Measurements from ENCODE around the gene SLC30A3.
"Not testable (repeated sequence)": the region's sequence is repeated elsewhere in the genome, so short reads cannot be mapped to it uniquely, and the experiment has no call there.

Gene SLC30A3

DNA sequence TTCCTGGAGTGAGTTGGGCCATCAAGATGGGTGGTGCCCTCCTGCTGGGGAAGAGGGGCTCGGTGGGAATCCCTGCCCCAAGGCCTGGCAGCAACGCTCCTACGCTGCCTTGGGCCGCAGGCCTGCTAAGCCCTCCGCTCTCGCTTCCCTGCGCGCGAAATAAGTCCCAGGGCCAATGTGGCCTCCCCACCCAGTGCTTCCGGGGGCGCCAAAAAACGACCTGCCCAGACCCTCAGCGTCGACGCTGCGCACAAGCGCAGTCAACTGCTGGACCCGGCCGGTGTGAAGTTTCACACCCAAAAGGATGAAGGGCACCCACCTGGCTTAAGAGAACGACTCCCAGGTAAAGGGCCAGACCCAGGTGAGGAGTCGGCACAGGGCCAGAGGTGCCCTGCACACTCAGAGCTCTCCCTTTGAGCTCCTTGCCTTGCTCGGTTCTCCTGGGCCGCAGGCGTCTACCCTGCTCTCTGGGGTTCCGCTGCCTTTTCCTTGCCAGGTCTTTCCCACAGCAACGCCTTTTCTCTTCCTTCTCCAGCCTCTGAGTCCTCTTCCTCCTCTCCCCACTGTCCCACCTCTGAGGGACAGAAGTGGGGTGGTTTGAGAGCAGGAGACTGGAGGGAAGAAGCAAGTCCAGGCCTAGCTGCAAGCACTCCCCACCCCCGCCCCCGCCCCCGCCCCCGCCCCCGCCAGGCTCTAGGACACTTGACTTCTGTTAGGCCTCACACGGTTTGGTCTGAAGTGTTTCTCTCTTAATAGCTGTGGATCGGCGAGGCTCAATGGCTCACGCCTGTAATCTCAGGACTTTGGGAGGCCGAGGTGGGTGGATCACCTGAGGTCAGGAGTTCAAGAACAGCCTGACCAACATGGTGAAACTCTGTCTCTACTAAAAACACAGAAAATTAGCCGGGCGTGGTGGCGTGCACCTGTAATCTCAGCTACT is 12.6 kb upstream of the SLC30A3 start, which contains the start of gene DNAJC5G:
Gene DNAJC5G (plus strand): TSS at position 223 of the 940 bp plus-strand sequence. CDS start 1,296 bp downstream, outside the sequence.
- Mint-ChIP-seq H3K9me3 (no peaks in the 10 kb centered on the region), H3K36me3 (ENCODE audit: low read depth) (no peaks in the 10 kb centered on the region), H3K4me3 (no peak within 1 kb of the TSS), H3K27me3 (ENCODE audit: low read depth) (peaks cover 8% of the 10 kb centered on the region), H3K4me1 (ENCODE audit: low read depth) (peaks cover 12% of the 10 kb centered on the region), H3K27ac (no peak within 1 kb of the TSS)
- DNase-seq (ENCODE audit: low spot score), result no peak

DNA sequence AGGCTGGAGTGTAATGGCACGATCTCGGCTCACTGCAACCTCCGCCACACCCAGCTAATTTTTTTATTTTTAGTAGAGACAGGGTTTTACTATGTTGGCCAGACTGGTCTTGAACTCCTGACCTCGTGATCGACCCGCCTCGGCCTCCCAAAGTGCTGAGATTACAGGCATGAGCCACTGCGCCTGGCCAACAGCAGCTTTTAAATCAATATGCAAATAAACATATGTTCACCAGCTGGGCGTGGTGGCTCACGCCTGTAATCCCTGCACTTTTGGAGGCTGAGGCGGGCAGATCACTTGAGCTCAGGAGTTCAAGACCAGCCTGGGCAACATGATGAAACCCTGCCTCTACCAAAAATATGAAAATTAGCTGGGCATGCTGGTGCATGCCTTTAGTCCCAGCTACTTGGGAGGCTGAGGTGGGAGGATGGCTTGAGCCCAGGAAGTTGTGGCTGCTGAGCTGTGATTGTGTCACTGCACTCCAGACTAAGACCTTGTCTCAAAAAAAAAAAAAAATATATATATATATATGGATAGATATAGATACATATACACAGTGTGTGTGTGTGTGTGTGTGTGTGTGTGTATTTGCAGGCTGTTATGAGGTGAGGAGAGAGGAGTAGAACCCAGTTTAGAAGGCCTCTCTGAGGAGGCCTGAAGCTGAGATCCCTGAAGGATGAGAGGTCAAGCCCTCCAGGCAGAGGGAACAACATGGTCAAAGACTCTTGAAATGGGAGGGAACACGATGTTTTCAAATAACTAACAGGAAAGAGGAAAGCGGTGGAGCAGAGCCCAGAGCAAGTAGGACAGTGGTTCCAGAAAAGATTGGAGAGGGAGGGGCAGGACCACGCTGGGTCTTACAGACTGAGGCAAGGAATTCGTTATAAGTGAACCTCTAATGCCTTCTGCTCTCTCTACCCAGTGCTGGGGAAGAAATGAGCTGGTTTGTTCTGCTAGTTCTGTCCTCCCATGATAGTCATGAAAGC is 10.0 kb upstream of the SLC30A3 start:
- not testable (repeated sequence) for H3K27ac Mint-ChIP-seq; H3K9me3 Mint-ChIP-seq; DNase-seq (ENCODE audit: low spot score); H3K4me1 Mint-ChIP-seq (ENCODE audit: low read depth); H3K36me3 Mint-ChIP-seq (ENCODE audit: low read depth); H3K4me3 Mint-ChIP-seq
- H3K27me3 Mint-ChIP-seq (ENCODE audit: low read depth), result peaks cover 16% of the 10 kb centered on the region

DNA sequence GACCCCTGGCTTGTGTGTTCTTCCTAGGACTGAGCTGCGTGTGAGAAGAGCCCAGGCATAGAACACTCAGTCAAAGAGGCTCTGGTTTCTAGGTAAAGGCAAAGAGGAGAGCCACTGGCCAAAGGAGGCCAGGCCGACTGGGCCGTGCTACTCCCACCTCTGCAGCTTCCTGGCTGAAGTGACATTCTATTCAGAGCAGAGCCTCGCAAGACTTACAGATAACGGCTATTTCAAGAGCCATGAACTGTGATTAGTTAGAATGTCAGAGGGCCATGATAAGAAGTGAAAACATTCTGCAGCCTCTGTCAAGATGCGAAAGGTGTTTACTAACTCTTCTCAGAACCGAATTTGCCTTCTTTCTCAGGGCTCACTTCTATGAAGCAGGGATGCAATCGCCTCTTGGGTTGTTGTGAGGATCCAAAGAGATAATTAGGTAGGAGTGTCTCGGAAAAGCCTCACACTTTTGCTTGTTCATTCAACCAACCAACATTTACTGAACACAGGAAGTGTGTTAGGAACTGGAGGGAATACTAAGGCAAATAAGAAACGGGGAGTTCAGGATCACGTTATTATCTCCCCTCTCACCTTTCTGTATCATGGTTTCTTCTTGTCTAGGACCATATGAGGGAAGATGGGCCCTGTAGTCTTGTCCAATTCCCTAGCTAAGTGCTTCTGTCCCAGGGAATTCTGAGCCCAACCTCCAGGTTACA is 8.9 kb upstream of the SLC30A3 start:
- DNase-seq (ENCODE audit: low spot score), result no peak
- Mint-ChIP-seq H3K4me1 (ENCODE audit: low read depth) (peaks cover 4% of the 10 kb centered on the region), H3K36me3 (ENCODE audit: low read depth) (no peaks in the 10 kb centered on the region), H3K27me3 (ENCODE audit: low read depth) (peaks cover 16% of the 10 kb centered on the region), H3K4me3 (no peak overlapping the region), H3K27ac (no peak overlapping the region), H3K9me3 (no peaks in the 10 kb centered on the region)

DNA sequence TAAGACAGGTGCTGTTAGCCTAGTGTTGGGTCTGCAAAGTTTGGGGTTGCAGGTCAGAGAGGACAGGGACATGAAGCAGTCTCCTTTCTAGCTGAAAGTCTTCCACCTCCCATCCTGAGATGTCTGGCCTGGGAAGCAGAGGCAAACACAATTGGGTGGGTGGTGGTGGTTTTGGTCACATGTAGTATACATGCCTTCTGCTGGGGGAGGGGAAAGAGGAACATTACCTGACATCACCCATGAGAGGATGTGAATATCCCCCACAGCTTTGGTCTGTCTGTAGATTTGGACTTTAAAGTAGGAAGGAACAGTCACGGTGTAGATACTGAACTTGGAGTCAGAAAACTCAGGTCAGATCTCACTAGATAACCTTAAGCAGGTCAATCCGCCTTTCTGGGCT is 7.8 kb upstream of the SLC30A3 start:
- Mint-ChIP-seq H3K4me3 (no peak overlapping the region), H3K27ac (no peak overlapping the region), H3K27me3 (ENCODE audit: low read depth) (peaks cover 16% of the 10 kb centered on the region), H3K9me3 (no peaks in the 10 kb centered on the region), H3K36me3 (ENCODE audit: low read depth) (no peaks in the 10 kb centered on the region), H3K4me1 (ENCODE audit: low read depth) (peaks cover 4% of the 10 kb centered on the region)
- no peak for DNase-seq (ENCODE audit: low spot score)

DNA sequence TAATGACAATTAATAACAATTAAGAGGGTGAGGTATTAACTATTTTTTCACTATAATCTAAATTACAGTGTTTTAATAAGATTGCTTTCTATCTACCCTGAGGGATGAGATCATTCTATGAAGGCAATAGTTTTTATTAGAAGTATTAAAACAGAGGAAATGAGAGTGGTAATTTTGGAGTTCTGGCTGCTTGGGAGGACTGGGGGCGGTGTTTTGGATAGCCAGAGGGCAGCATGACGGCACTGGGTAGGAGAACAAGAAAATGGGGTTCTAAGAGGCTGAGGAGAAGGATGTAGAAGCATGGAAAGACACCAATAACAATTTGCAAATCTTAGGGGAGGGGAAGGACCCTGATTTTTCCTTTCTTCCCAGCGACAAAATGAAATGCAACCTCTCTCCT is 7.3 kb upstream of the SLC30A3 start:
- no peak for DNase-seq (ENCODE audit: low spot score)
- Mint-ChIP-seq H3K4me1 (ENCODE audit: low read depth) (peaks cover 8% of the 10 kb centered on the region), H3K27me3 (ENCODE audit: low read depth) (peaks cover 16% of the 10 kb centered on the region), H3K9me3 (no peaks in the 10 kb centered on the region), H3K27ac (no peak overlapping the region), H3K4me3 (no peak overlapping the region), H3K36me3 (ENCODE audit: low read depth) (no peaks in the 10 kb centered on the region)

DNA sequence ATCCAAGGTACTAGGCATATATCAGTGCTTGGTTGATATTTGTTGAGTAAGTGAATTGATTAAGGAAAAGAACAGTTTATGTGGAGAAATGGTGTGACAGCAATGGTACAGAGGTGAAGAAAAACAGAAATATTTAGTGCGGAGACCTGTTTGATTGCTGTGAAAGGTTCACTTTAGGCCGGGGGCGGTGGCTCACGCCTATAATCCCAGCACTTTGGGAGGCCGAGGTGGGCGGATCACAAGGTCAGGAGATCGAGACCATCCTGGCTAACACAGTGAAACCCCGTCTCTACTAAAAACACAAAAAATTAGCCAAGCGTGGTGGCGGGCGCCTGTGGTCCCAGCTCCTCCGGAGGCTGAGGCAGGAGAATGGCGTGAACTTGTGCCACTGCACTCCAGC is 5.4 kb upstream of the SLC30A3 start:
- not testable (repeated sequence) for H3K27ac Mint-ChIP-seq; H3K4me3 Mint-ChIP-seq; H3K36me3 Mint-ChIP-seq (ENCODE audit: low read depth); DNase-seq (ENCODE audit: low spot score); H3K9me3 Mint-ChIP-seq
- Mint-ChIP-seq H3K4me1 (ENCODE audit: low read depth) (peaks cover 18% of the 10 kb centered on the region), H3K27me3 (ENCODE audit: low read depth) (peaks cover 26% of the 10 kb centered on the region)

DNA sequence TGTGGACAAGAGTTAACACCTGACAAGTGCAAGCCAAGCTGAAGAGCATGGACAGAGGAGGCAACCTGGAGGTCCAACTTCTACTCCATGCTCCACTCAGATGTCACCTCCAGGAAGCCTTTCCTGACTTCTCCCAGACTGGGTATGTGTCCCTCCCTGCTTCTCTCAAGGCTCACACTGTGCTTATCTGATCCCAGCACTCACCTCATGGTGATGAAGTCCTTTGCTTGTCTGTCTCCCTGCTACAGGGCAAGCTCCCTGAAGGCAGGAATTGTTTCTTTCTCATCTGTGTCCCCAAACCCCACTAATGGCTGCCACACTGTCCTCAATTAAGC is 2.7 kb upstream of the SLC30A3 start:
- Mint-ChIP-seq H3K27me3 (ENCODE audit: low read depth) (peaks cover 40% of the 10 kb centered on the region), H3K9me3 (no peaks in the 10 kb centered on the region), H3K4me3 (peak overlapping the region; percentile 65), H3K4me1 (ENCODE audit: low read depth) (peaks cover 17% of the 10 kb centered on the region), H3K27ac (no peak overlapping the region), H3K36me3 (ENCODE audit: low read depth) (peaks cover 2% of the 10 kb centered on the region)
- DNase-seq (ENCODE audit: low spot score), result no peak

DNA sequence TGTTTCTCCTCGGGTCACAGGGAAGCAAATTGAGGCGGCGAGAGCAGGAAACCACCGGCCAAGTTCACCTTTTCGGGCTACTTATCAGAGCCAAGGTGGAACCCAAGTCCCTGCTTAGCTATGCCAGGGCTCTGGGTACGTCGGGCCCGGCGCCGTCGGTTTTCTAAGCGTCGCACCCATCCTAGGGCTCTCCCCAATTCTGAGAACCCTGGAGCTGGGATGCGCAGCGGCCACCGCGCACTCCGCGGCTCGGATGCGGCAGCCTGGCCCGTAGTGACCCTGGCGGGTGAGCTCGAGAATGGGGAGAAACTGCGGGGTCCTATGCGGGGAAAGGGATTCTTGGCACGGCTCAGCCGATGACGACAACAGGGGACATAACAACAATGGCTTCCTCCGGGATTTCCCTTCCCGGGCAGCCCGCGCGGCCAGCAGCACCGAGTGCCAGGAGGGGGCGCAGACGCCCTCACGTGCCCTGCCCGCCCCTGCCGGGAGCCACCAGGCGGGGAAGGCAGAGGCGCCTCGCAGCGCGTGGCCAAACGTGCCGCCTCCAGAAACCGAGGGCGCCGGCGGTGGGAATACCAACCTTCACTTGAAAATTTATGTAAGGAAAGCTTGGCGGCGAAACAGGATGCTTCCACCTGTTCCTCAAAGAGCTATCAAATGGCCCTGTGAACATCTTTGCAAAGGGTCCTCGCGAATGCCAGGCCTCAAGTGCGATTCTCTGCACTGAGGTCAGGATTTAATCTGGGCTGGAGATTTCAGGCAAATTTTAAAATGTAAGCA is 2.1 kb upstream of the SLC30A3 start:
- no peak overlapping the region for H3K27ac Mint-ChIP-seq
- peaks cover 44% of the 10 kb centered on the region for H3K27me3 Mint-ChIP-seq (ENCODE audit: low read depth)
- H3K4me1 Mint-ChIP-seq (ENCODE audit: low read depth), result peaks cover 17% of the 10 kb centered on the region
- H3K4me3 Mint-ChIP-seq, result peak overlapping the region; percentile 65
- H3K36me3 Mint-ChIP-seq (ENCODE audit: low read depth), result peaks cover 2% of the 10 kb centered on the region
- H3K9me3 Mint-ChIP-seq, result no peaks in the 10 kb centered on the region
- DNase-seq (ENCODE audit: low spot score), result peak; percentile 60

DNA sequence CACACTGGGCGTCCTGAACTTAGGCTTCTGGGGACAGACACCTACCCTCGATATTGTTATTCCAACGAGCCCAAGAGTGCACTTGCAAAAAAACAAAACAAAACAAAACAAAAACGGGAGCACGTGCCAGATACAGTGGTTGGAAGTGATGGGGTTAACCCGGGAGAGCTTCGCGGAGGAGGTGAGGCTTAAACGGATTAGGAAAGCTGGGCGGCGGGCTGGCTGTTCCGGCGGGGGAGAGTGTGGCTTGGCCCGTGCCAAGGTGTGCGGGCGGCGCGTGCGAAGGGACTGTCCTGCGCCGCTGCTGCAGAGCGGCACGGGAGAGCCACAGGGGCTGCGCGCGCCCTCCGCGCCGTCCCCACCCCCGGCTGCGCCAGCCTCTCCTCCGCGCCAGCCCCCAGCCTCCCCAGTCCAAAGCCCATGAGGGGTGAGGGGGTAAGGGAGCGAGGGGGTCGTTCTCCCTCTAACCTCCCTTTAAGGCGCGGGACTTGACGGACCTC is 1.5 kb upstream of the SLC30A3 start:
- DNase-seq (ENCODE audit: low spot score), result no peak
- Mint-ChIP-seq H3K4me1 (ENCODE audit: low read depth) (peaks cover 17% of the 10 kb centered on the region), H3K27ac (no peak overlapping the region), H3K36me3 (ENCODE audit: low read depth) (peaks cover 2% of the 10 kb centered on the region), H3K4me3 (peak overlapping the region; percentile 93), H3K27me3 (ENCODE audit: low read depth) (peaks cover 43% of the 10 kb centered on the region), H3K9me3 (no peaks in the 10 kb centered on the region)

DNA sequence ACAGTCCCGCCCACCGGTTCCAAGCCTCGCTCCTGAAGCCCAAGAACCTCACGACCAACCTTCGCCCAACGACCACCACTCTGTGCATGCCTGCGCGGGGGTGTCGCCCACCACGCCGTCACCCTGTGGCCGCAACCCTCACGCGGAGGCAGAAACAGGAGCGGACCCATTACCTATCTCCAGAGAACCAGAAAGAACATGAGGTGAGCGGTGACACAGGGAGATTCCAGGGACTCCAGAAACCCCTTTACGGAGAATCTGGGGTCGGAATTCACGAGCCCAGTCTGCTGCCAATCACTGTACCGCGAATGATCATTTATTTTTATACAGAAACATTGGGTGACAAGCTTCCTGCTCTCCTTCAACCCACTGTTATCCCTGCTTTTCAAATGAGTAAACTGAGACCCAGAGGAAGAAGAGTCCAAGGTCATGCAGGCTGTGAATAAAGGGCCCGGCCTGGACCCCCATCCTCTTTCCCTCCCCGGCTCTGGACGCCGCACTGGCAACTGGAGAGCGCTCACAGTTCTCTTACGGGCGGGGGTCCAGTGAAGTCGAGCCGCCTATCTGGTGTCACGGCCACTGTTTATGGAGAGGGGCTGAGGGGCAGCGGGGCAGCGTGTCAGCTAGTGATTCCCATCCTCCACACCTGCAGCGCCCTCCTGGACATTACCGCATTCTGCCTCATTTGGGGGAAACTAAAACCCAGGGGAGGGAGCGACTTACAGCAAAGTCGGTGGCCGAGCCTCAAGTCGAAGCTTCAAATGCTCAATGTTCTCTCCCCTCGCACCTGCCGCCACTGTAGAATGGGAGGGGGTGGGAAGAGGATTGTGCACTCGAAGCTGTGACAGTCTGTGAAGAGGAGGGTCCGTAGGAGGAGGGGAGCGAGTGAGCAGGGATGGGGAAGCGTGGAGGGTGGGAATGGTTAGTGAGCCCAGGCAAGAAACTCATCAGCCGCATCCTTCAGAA is 723 bp upstream of the SLC30A3 start:
- Mint-ChIP-seq H3K27ac (peak overlapping the region; percentile 29), H3K27me3 (ENCODE audit: low read depth) (peaks cover 43% of the 10 kb centered on the region), H3K4me3 (peak overlapping the region; percentile 93), H3K9me3 (no peaks in the 10 kb centered on the region), H3K36me3 (ENCODE audit: low read depth) (peaks cover 2% of the 10 kb centered on the region), H3K4me1 (ENCODE audit: low read depth) (peaks cover 17% of the 10 kb centered on the region)
- no peak for DNase-seq (ENCODE audit: low spot score)

DNA sequence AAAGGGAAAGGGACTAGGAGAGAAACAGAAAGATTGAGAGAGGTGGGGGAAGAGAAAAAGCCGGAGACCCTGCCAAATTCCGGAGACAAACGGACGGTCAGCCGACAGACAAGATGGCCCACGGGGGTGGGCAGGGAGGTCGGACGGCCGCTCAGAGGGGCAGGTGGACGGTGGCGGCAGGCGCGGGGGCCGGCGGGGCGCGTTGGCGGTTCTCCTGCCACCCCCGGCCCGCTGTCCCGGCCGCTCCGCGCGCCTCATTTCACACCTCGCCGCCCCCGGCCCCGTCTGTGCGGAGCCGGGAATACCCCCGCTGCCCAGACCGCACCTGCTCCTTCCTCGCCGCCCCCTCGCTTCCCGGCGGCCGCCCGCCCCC is 935 bp downstream of the SLC30A3 start:
- Mint-ChIP-seq H3K9me3 (no peaks in the 10 kb centered on the region), H3K27ac (no peak overlapping the region), H3K4me1 (ENCODE audit: low read depth) (peaks cover 17% of the 10 kb centered on the region), H3K4me3 (peak overlapping the region; percentile 58), H3K36me3 (ENCODE audit: low read depth) (peaks cover 2% of the 10 kb centered on the region), H3K27me3 (ENCODE audit: low read depth) (peaks cover 45% of the 10 kb centered on the region)
- peak; percentile 30 for DNase-seq (ENCODE audit: low spot score)

DNA sequence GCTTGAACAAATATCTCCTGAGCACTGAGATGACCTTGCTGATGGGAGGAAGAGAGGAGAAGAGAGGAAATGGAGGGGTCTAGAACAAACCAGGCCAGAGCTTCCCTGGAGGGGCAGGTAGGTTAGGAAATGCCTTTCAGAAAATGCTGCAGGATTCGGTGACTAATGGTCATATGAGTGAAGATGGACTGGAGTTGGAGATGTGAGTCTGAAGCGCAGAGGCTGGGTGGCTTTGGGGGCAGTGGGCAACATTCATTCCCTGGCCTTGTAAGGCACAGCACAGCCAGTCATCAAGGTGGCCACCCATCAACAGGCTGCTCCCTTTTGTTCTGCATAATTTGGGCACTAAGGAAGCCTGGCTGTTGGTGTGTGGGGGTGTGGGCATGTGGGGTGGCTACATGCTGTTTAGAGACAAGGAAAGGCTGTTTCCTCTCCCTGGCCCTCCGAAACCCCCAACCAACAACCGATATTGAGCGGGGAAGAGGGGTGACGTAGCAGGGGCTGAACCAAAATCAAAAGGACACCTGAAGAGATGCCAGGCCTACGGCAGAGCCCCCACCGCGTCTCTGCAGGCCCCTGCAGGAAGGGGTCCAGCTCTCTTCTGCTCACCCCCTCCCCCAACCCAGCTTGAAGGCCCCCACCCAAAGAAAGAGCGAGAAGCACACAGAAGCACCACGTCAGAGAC is 1.5 kb downstream of the SLC30A3 start:
- H3K4me3 Mint-ChIP-seq, result peak overlapping the region; percentile 58
- H3K27ac Mint-ChIP-seq, result no peak overlapping the region
- H3K27me3 Mint-ChIP-seq (ENCODE audit: low read depth), result peaks cover 45% of the 10 kb centered on the region
- DNase-seq (ENCODE audit: low spot score), result no peak
- no peaks in the 10 kb centered on the region for H3K9me3 Mint-ChIP-seq
- H3K4me1 Mint-ChIP-seq (ENCODE audit: low read depth), result peaks cover 17% of the 10 kb centered on the region
- peaks cover 2% of the 10 kb centered on the region for H3K36me3 Mint-ChIP-seq (ENCODE audit: low read depth)
